ENCODE measurements around the gene CX3CR1. TPM values are rescaled to one million over a fixed set of nuclear protein-coding genes. Genes with fewer than 3 reads are reported as not detected.
A peak's percentile ranks its signal among the peaks of the same experiment; 100 is the strongest.

Gene CX3CR1
- total and polyA plus RNA-seq, 8 donors, result 1.8 to 6.4 (median 4.6) TPM

- Histone ChIP-seq H3K27me3 (no peaks in the 10 kb centered on the region), H3K4me1 (peaks cover 0 to 13% of the 10 kb centered on the region in 2 donors), H3K9me3 (no peaks in the 10 kb centered on the region), H3K36me3 (no peaks in the 10 kb centered on the region), H3K27ac (no peak overlapping the region), H3K4me3 (no peak overlapping the region)
- DNase-seq (peak in 1 of 4 donors; percentile 5), ATAC-seq (no peak)
- no peak for TF ChIP-seq CTCF (IDR thresholded peaks at IDR 0.05)
- intact Hi-C loops (cut with DNase I), result no loop called here
Measured at GRCh38 chr3:39220407-39221140, 59.3 kb downstream of the CX3CR1 start.

DNA sequence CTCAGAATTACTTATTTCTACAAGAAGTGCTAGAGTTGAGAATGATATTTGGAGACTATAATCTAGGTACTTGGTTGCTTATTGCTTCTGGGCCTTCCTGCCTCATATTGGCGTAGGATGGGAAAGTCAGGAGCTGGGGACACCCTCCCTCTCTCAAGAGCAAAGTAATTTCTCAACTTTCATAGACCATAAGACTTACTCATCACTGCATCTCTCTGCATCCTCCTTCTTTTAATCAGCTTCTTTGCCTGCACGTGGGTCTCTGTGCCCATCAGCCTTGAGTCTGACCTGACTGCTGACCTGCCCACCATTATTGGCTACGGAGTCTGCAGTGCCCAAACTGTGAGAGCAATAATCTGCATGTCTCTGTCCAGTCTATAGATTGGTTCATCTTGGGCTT is 60.1 kb downstream of the CX3CR1 start:
- TF ChIP-seq CTCF (IDR thresholded peaks at IDR 0.05), result no peak
- Histone ChIP-seq H3K4me1 (peaks cover 0 to 16% of the 10 kb centered on the region in 2 donors), H3K27me3 (no peaks in the 10 kb centered on the region), H3K36me3 (no peaks in the 10 kb centered on the region), H3K27ac (no peak overlapping the region), H3K9me3 (no peaks in the 10 kb centered on the region), H3K4me3 (no peak overlapping the region)
- intact Hi-C loops (cut with DNase I), result no loop called here
- ATAC-seq (no peak), DNase-seq (no peak)

GRCh38 chr3:39216176-39216790 is 63.6 kb downstream of the CX3CR1 start:
- no peaks in the 10 kb centered on the region for H3K36me3 ChIP-seq
- intact Hi-C loops (cut with DNase I), result no loop called here
- H3K9me3 ChIP-seq, result no peaks in the 10 kb centered on the region
- no peak for DNase-seq
- H3K27me3 ChIP-seq, result no peaks in the 10 kb centered on the region
- no peak overlapping the region for H3K4me3 ChIP-seq
- H3K27ac ChIP-seq, result no peak overlapping the region
- peaks cover 0 to 20% of the 10 kb centered on the region in 2 donors for H3K4me1 ChIP-seq
- peak; percentile 75 for ATAC-seq
- TF ChIP-seq CTCF (IDR thresholded peaks at IDR 0.05), result no peak

GRCh38 chr3:39213613-39214012 is 66.2 kb downstream of the CX3CR1 start:
- no peaks in the 10 kb centered on the region for H3K36me3 ChIP-seq
- H3K4me3 ChIP-seq, result no peak overlapping the region
- ATAC-seq (no peak), DNase-seq (no peak)
- intact Hi-C loops (cut with DNase I), result no loop called here
- no peaks in the 10 kb centered on the region for H3K27me3 ChIP-seq
- no peaks in the 10 kb centered on the region for H3K9me3 ChIP-seq
- H3K4me1 ChIP-seq, result peaks cover 0 to 29% of the 10 kb centered on the region in 2 donors
- H3K27ac ChIP-seq, result no peak overlapping the region
- TF ChIP-seq CTCF (IDR thresholded peaks at IDR 0.05), result no peak

Other genes starting within 250 kb of the CX3CR1 start
- under 1 TPM; 0.06 to 0.13 TPM for gene SCN11A, start 228.1 kb downstream of the CX3CR1 start, total RNA-seq
- 1 to 10 TPM in 2 of 6 donors, under 1 TPM in 4; 0.57 to 1.3 (median 0.86) TPM for gene SCN11A, start 228.1 kb downstream of the CX3CR1 start, polyA plus RNA-seq (ENCODE audit: insufficient read length in 6 of 6)
- gene WDR48, start 228.0 kb downstream of the CX3CR1 start, total RNA-seq, result 10 to 100 TPM; 25.1 to 29.0 TPM
- gene WDR48, start 228.0 kb downstream of the CX3CR1 start, polyA plus RNA-seq (ENCODE audit: insufficient read length in 6 of 6), result 10 to 100 TPM; 63.0 to 89.8 (median 68.6) TPM
- 10 to 100 TPM; 62.5 to 63.2 TPM for gene GORASP1, start 172.4 kb downstream of the CX3CR1 start, total RNA-seq
- gene GORASP1, start 172.4 kb downstream of the CX3CR1 start, polyA plus RNA-seq (ENCODE audit: insufficient read length in 6 of 6), result 10 to 100 TPM; 57.9 to 73.9 (median 64.5) TPM
- gene TTC21A, start 172.4 kb downstream of the CX3CR1 start, total RNA-seq, result 10 to 100 TPM in 1 of 2 donors, 1 to 10 TPM in 1; 7.1 to 10.6 TPM
- gene TTC21A, start 172.4 kb downstream of the CX3CR1 start, polyA plus RNA-seq (ENCODE audit: insufficient read length in 6 of 6), result 10 to 100 TPM in 5 of 6 donors, 1 to 10 TPM in 1; 9.8 to 21.8 (median 16.4) TPM
- gene CSRNP1, start 126.4 kb downstream of the CX3CR1 start, total RNA-seq, result 10 to 100 TPM; 24.1 to 33.7 TPM
- 10 to 100 TPM in 4 of 6 donors, 1 to 10 TPM in 2; 6.0 to 23.9 (median 13.2) TPM for gene CSRNP1, start 126.4 kb downstream of the CX3CR1 start, polyA plus RNA-seq (ENCODE audit: insufficient read length in 6 of 6)
- under 1 TPM; 0.09 to 0.18 TPM for gene XIRP1, start 87.4 kb downstream of the CX3CR1 start, total RNA-seq
- gene XIRP1, start 87.4 kb downstream of the CX3CR1 start, polyA plus RNA-seq (ENCODE audit: insufficient read length in 6 of 6), result under 1 TPM; 0.03 to 0.14 (median 0.06) TPM
- gene CCR8, start 49.7 kb upstream of the CX3CR1 start, total RNA-seq, result under 1 TPM in 1 of 2 donors, not detected in 1; 0.29 TPM
- gene CCR8, start 49.7 kb upstream of the CX3CR1 start, polyA plus RNA-seq (ENCODE audit: insufficient read length in 6 of 6), result not detected
- 10 to 100 TPM; 28.9 to 33.7 TPM for gene SLC25A38, start 103.3 kb upstream of the CX3CR1 start, total RNA-seq
- 10 to 100 TPM; 34.3 to 41.5 (median 39.4) TPM for gene SLC25A38, start 103.3 kb upstream of the CX3CR1 start, polyA plus RNA-seq (ENCODE audit: insufficient read length in 6 of 6)
- 1,000 to 10,000 TPM in 1 of 2 donors, 100 to 1,000 TPM in 1; 738 to 1,176 TPM for gene RPSA, start 126.7 kb upstream of the CX3CR1 start, total RNA-seq
- gene RPSA, start 126.7 kb upstream of the CX3CR1 start, polyA plus RNA-seq (ENCODE audit: insufficient read length in 6 of 6), result 1,000 to 10,000 TPM; 1,677 to 1,954 (median 1,848) TPM
- gene MOBP, start 187.6 kb upstream of the CX3CR1 start, total RNA-seq, result under 1 TPM; 0.09 to 0.16 TPM
- under 1 TPM; 0.08 to 0.55 (median 0.28) TPM for gene MOBP, start 187.6 kb upstream of the CX3CR1 start, polyA plus RNA-seq (ENCODE audit: insufficient read length in 6 of 6)

All from left lung (tissue), 10 donors.